NCI-H524 (cell line): ENCODE data around the gene CTU2.

ENCODE experiments used
- DNase-seq, 2 experiments: peaks; one replicate each; lab custom pipeline; 2025; lab: John Stamatoyannopoulos, UW

The CTU2 gene

GRCh38 chr16:88681709-88682451 is 24.4 kb upstream of the CTU2 start:
- DNase-seq = no peak

- no peak for DNase-seq
Observed at GRCh38 chr16:88684569-88685155, 21.6 kb upstream of the CTU2 start.

- peak in 1 of 2 experiments; percentile 44 for DNase-seq
Observed at GRCh38 chr16:88685156-88686061, 20.9 kb upstream of the CTU2 start.

- DNase-seq = no peak
Observed at GRCh38 chr16:88686062-88686438, 20.3 kb upstream of the CTU2 start.

DNA sequence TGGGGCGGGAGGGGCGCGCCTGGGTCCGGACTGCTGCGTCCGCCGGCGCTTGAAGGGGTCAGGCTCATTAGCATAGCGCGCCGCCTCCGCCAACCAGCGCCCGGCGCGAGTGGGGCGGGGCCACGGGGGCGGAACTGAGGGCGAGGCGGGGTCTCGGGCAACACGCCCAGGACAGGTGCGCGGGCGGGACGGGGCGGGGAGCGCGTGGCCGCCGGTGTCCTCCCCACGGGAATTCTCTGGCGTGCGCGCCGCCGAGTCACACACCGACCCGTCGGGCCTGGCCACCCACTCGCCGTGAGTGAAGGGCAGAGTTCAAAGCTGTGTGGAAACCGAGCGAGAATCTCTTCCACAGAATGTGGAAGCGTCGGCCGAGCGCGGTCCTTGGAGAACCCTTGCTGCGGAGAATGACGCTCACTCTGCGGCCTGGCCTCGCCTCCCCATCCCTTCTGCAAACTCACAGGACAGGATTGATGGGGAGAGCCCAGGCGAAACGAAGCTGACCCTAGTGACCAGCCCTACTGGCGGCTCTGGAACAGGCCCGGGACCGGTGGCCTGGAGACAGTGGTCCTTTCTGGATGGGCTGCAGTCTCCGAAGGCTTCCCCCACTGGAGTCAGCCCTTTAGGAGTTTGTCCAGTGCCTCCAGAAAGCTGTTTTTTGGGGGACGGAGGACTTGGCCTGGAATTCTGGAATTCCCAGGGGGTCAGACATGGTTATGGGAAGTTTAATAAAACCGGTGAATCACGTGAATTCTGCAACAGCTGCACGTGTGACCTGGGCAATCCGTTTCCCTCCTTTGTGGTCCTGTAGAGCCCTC is 19.7 kb upstream of the CTU2 start, which contains the start of gene SNAI3:
Gene SNAI3, minus strand, starts transcription at position 69 of the 815 bp plus-strand sequence. CDS start 101 bp downstream, outside the sequence.
- peak; percentile 37 to 76 for DNase-seq

GRCh38 chr16:88687254-88687576 is 19.1 kb upstream of the CTU2 start:
- no peak for DNase-seq

DNA sequence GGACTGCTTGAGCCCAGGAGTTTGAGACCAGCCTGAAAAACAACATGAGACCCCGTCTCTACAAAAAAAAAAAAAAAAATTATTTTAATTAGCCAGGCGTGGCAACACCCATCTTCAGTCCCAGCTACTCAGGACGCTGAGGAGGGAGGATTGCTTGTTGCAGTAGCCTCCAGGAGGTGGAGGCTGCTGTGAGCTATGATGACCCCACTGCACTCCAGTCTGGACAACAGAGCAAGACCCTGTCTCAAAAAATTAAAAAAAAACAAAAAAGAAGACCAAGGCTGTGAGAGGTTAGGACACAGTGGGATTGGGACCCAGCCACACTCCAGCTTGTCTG is 18.7 kb upstream of the CTU2 start:
- no peak for DNase-seq

DNA sequence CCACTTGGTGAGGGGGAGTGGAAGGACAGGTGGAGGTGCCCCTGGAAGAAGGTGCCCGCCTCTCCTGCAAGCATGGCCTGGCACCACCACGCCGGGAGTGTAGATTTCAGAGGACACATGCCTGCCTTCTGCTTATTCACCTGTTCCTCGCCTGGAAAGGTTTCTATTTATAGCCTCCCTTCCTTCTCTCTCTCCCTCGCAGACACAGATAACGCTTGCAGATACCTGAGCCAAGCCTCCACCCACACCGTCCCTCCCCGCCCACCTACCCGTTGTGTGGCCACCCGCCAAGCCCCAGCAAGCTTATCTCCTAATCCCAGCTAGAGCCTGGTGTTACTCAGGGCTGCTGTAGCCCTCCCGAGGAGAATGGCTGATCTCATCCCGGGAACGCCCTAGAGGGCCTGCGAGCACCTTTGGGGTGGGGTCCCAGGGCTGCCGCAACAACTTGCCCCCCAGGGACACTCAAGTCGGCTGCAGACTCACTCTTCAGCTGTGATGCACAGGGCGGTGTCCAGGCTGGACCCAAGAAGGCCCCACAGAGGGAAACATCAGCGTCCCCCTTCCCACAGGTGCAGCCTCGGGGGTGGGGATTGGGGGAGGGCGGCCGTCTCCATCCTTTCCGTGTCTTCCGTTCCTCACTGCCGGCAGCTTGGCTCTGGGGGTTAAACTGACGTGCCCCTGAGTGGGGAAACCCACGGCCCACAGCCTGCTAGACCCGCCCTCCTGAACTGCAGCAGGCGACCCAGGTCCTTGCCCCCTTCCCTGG is 18.1 kb upstream of the CTU2 start:
- DNase-seq = peak; percentile 14 to 58

- DNase-seq = no peak
Observed at GRCh38 chr16:88690341-88691128, 15.8 kb upstream of the CTU2 start.

- DNase-seq = no peak
Observed at GRCh38 chr16:88691129-88691813, 15.0 kb upstream of the CTU2 start.

- DNase-seq = no peak
Observed at GRCh38 chr16:88691924-88692560, 14.3 kb upstream of the CTU2 start.

DNA sequence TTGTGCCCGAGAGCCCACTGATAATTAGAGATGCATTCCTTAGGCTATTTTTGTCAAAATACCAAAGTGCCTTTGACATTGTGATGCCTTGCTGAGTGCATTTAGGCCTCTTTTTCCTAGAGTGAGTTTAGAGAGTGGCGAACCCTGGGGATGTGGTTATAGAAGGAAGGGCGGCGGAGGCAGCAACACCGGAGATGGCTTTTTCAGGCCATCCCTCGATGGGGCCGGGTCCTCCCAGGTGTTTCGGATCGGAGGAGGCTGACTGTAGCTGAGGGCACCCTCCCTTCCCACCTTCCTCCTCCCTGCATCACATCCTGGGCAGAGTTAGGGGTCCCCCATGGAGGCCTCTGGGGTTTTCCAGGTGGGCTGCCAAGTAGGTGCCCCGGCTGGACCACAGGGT is 13.4 kb upstream of the CTU2 start:
- DNase-seq = no peak

DNA sequence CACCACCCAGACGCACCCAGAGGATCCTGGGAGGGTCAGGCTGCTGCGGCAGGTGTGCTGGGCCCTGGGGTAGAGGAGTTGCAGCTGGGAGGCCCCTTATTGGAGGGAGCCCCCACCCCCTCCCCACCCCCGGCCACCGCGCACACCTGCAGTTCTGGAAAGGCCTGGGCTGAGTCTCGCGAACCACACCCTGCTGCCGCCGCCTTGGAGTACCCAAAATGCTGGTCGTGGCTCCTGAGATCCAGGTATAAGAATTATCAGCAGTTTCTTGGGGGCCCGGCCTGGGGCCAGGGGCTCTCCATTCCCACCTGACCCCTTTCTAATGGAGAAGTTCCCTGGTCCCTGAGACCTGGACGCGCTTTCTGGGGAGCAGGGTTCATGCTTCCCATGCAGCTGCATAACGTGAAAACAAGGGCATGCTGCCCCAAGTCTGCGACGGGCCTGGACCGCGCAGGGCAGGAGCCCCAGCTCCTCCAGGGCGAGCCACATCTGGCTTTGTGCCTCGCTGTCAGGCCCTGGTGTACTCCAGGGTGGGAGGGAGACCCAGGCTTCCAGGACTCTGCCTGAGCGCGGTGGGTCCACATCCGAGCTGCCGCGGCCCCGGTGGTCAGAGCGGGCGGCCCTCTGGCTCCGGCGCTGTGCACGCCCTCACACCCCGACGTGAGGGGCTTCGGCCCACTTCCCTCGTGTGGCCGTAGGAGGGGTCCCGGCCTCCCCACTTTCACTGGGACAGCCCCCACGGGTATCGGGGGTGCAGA is 12.7 kb upstream of the CTU2 start:
- no peak for DNase-seq

- no peak for DNase-seq
Observed at GRCh38 chr16:88694221-88695087, 11.8 kb upstream of the CTU2 start.

- DNase-seq = no peak
Observed at GRCh38 chr16:88695218-88695617, 11.1 kb upstream of the CTU2 start.

DNA sequence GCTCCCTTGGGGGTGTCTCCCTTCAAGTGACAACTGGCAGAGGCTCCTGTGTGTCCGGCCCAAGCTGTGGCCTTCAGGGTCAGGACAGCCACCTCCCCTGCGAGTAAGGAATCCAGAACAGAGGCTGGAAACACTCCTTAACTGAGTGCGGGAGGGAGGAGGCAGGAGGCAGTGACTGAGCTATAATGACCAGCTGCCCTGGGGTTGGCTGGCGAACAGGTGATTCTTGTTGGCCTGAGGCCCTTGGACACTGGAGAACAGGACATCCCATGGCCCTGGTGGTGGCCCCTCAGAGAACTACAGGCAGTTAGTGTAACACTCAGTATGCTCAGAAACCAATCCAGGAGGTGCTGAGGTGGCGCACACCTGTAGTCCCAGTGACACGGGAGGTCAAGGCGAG is 10.6 kb upstream of the CTU2 start:
- no peak for DNase-seq

DNA sequence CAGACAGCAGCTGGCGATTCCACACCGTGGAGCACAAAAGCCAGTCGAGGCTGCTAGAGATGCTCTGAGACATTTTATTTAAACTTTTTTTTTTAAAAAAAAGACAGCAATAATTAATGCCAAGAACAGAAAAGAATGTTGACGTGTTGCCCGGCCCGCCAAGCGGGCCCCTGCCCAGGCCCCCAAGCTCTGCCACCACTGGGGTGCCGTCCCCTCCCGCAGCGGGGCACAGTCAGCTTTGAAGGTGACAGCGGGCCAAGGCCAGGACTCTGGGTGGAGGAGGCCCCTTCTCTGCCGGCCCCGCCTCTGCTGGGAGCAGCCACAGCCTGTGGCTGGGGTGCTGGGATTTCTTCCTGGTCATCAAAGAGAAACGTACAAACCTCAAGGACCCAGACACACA is 9.9 kb upstream of the CTU2 start:
- DNase-seq = no peak
